A673 (cell line): ENCODE measurements around the gene MTO1.

ENCODE experiments used
- CTCF ChIP-seq: fragments of 300-800, 200-600 bp; sonication (generic); conservative IDR thresholded peaks from 2 replicates; pipeline ENCODE4 v1.5.1; 2017; ENCODE audit warnings: low read depth, mild to moderate bottlenecking, antibody characterized with exemption, low read length, moderate library complexity, mixed read lengths
- EZH2 ChIP-seq: fragments of 200-600 bp; sonication (generic); IDR thresholded peaks from 2 replicates; pipeline ENCODE4 v1.6.1; 2017; ENCODE audit warnings: borderline replicate concordance, low read depth, mild to moderate bottlenecking, mixed read lengths, antibody characterized with exemption, low read length; ENCODE audit not compliant: poor library complexity, severe bottlenecking

GRCh38 chr6:73435236-73435635 lies 26.3 kb upstream of the MTO1 start:
- TF ChIP-seq CTCF (no peak), EZH2 (no peak)
